Activated naive CD8-positive, alpha-beta T cell treated with anti-CD3 and anti-CD28 coated beads, Interleukin-2, amount 10 ng/mL, durations not matched to agents 7 days and 5 days (primary cell): Measurements from ENCODE around the gene FBXW10. TPM values are rescaled to one million over a fixed set of nuclear protein-coding genes. Genes with fewer than 3 reads are reported as not detected.
"Not testable (repeated sequence)": the region's sequence is repeated elsewhere in the genome, so short reads cannot be mapped to it uniquely, and the experiment has no call there.

Source experiments
- ATAC-seq: fragments of 150-1000 bp; cut with Tn5 transposase; one replicate; pipeline ENCODE4 v1.10.0; 2021; ENCODE audit warnings: low read depth, moderate library complexity
- POLR2A ChIA-PET: fragments of 350-600 bp; sonication (Branson Sonifier 250); formaldehyde crosslinking; loops from one replicate; lab custom pipeline; 2021; ENCODE audit warnings: antibody characterized with exemption; lab: Charles Lee
- DNase-seq: peaks from one replicate; pipeline ENCODE4 v3.0.0; 2021
- H3K27ac Mint-ChIP-seq: one replicate; pipeline ENCODE4 v1.8.0; 2022; ENCODE audit warnings: mild to moderate bottlenecking, mixed read lengths
- H3K27me3 Mint-ChIP-seq: one replicate; pipeline ENCODE4 v1.8.0; 2022; ENCODE audit warnings: mild to moderate bottlenecking, moderate library complexity, mixed read lengths
- H3K36me3 Mint-ChIP-seq: one replicate; pipeline ENCODE4 v1.8.0; 2021; ENCODE audit warnings: mild to moderate bottlenecking, mixed read lengths
- H3K4me1 Mint-ChIP-seq: one replicate; pipeline ENCODE4 v1.8.0; 2021; ENCODE audit warnings: mixed read lengths
- H3K4me3 Mint-ChIP-seq: one replicate; pipeline ENCODE4 v1.8.0; 2022; ENCODE audit warnings: mild to moderate bottlenecking, moderate library complexity, mixed read lengths
- H3K9me3 Mint-ChIP-seq: one replicate; pipeline ENCODE4 v1.8.0; 2021; ENCODE audit warnings: mixed read lengths
- total RNA-seq, 2 experiments: library from RNA; stranded (reverse); gene quantifications; one replicate each; pipeline ENCODE4 v1.2.3, GENCODE V29; 2021

Gene FBXW10
- total RNA-seq, 2 experiments from 2014 or later: not detected

- H3K9me3 Mint-ChIP-seq, H3K4me1 Mint-ChIP-seq, H3K36me3 Mint-ChIP-seq, POLR2A ChIA-PET, ATAC-seq, H3K4me3 Mint-ChIP-seq, H3K27me3 Mint-ChIP-seq, DNase-seq, H3K27ac Mint-ChIP-seq: not testable (repeated sequence)
These were observed 27.2 kb downstream of the FBXW10 start for GRCh38 chr17:18771066-18771465.

DNA sequence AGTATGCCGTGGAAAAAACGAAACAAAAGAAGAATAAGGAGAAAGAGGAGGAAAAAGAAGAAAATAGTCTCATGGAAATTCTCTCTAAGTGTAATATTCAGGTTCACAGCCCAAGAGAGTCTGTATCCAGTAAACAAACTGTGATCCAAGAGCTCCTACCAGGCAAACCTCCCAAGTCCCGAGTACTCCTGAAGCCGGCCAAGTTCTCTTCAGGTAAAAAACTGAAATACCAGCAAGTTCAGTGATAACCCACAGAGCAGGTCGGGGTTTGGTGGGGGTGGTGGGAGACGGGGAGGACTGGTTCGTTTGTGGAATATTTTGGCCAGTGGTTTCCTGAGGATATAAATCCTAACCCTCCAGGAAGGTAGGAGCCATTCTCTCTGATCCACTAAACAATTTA lies 28.6 kb downstream of the FBXW10 start:
- no peak overlapping the region for H3K4me3 Mint-ChIP-seq
- no peaks in the 10 kb centered on the region for H3K36me3 Mint-ChIP-seq
- H3K4me1 Mint-ChIP-seq: no peaks in the 10 kb centered on the region

DNA sequence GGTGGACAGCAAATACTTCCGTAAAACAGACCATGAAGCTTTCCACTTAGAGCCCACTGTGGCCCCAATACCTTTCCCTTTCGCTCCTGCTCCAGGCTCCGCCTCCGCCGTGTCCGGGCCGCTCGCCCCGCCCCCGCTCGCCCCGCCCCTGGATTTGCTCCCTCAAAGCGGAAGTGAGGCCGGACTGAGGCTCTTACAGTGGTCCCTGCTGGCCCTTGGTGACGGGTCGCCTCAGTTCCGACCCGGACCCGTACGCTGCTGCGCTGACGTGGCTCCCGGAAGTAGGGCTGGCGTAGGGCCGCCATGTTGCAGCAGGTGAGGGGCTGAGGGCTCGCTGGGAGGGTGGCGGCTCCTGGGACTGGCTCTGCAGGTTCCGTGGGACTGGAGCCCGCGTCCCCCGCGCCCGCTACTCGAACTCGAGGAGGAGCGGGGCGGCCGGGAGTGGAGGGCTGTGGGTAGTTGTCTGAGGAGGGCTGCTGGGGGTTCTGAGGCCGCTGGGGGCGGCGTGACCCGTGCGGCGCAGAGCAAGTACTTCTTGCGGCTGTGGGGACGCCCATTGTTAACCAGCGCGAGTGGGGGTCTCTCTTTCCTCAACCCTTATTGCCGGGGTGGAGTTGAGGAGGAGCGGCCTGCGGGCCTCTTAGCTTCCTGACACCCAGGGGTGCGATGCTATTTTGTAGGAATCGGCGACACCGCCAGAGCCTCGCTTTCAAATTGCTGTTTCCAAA lies 37.3 kb downstream of the FBXW10 start, which contains the start of gene TVP23B:
Gene TVP23B (plus strand): TSS at position 193 of the 728 bp plus-strand sequence. CDS start 111 bp downstream, at position 304.
- H3K9me3 Mint-ChIP-seq, POLR2A ChIA-PET, H3K36me3 Mint-ChIP-seq, H3K27me3 Mint-ChIP-seq: not testable (repeated sequence)
- Mint-ChIP-seq H3K4me1 (peaks cover 11% of the 10 kb centered on the region), H3K4me3 (peak within 1 kb of the TSS; percentile 92), H3K27ac (peak within 1 kb of the TSS; percentile 95)
- ATAC-seq: peak; percentile 99
- peak; percentile 91 for DNase-seq

More for the DNA sequence above, 28.6 kb downstream of the FBXW10 start:
- POLR2A ChIA-PET: interaction anchor here (0.7 kb wide), 1 partner anchor 484 kb away, joined by 6 read pairs; no protein-coding TSS in a partner anchor
- Mint-ChIP-seq H3K27ac (no peak overlapping the region), H3K9me3 (no peaks in the 10 kb centered on the region), H3K27me3 (peaks cover 2% of the 10 kb centered on the region)
- ATAC-seq (no peak), DNase-seq (no peak)

GRCh38 chr17:18781805-18782204 lies 38.0 kb downstream of the FBXW10 start:
- ATAC-seq, H3K36me3 Mint-ChIP-seq, H3K9me3 Mint-ChIP-seq, DNase-seq, H3K27me3 Mint-ChIP-seq, POLR2A ChIA-PET: not testable (repeated sequence)
- peak overlapping the region; percentile 83 for H3K27ac Mint-ChIP-seq
- H3K4me3 Mint-ChIP-seq: peak overlapping the region; percentile 75
- H3K4me1 Mint-ChIP-seq: peaks cover 11% of the 10 kb centered on the region

- H3K27ac Mint-ChIP-seq, H3K36me3 Mint-ChIP-seq, DNase-seq, ATAC-seq, H3K4me3 Mint-ChIP-seq, H3K27me3 Mint-ChIP-seq, POLR2A ChIA-PET, H3K9me3 Mint-ChIP-seq: not testable (repeated sequence)
- H3K4me1 Mint-ChIP-seq: peaks cover 18% of the 10 kb centered on the region
These were observed 42.1 kb downstream of the FBXW10 start for GRCh38 chr17:18785933-18786332.

DNA sequence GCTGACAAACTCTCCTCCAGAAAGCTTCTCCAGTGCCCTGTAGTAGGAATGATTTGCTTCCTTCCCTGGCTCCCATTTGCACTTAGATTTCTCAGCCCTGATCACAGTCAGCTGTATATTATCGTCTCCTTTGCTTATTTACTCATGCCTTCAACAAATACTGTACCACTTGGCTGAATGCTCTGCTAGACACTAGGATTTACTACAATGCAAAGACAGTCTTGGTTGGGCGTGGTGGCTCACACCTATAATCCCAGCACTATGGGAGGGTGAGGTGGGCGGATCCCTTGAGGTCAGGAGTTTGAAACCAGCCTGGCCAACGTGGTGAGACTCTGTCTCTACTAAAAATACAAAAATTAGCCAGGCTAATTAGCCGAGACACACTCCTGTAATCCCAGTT lies 43.0 kb downstream of the FBXW10 start:
- H3K36me3 Mint-ChIP-seq, ATAC-seq, DNase-seq, H3K27me3 Mint-ChIP-seq, POLR2A ChIA-PET, H3K4me3 Mint-ChIP-seq, H3K9me3 Mint-ChIP-seq, H3K27ac Mint-ChIP-seq: not testable (repeated sequence)
- peaks cover 18% of the 10 kb centered on the region for H3K4me1 Mint-ChIP-seq

DNA sequence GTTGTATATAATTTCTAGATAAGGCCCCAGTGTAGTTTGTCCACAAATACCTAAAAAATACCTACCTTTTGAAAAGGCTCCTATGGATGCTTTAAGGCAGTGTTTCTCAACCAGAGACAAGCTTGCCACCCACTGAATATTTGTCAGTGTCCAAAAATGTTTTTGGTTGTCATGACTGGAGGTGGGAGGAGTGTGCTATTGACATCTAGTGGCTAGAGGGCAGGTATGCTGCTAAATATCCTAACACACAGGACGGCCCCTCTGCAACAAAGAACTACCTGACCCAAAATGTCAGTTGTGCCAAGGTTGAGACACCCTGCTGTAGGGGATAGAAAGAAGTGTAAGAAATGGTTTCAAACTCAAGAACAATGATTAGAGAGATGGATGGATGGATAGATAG lies 47.5 kb downstream of the FBXW10 start:
- H3K27ac Mint-ChIP-seq, DNase-seq, POLR2A ChIA-PET, H3K27me3 Mint-ChIP-seq, H3K36me3 Mint-ChIP-seq, H3K9me3 Mint-ChIP-seq, H3K4me3 Mint-ChIP-seq: not testable (repeated sequence)
- H3K4me1 Mint-ChIP-seq: peaks cover 12% of the 10 kb centered on the region
- peak; percentile 54 for ATAC-seq

DNA sequence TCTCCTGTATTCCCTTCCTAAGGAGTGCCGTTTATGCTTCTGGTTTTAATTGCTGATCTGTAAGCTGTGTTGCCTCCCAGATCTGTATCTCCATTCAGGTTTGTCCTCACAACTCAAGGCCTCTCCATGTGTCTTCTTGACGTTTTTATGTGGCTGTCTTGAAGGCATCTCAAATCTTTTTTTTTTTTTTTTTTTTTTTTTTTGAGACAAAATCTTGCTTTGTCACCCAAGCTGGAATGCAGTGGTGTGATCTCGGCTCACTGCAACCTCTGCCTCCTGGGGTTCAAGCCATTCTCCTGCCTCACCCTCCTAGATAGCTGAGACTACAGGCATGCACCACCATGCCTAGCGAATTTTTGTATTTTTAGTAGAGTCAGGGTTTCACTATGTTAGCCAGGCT lies 51.0 kb downstream of the FBXW10 start:
- H3K4me1 Mint-ChIP-seq, H3K27me3 Mint-ChIP-seq, H3K4me3 Mint-ChIP-seq, POLR2A ChIA-PET, H3K9me3 Mint-ChIP-seq, DNase-seq, ATAC-seq, H3K27ac Mint-ChIP-seq: not testable (repeated sequence)
- peaks cover 16% of the 10 kb centered on the region for H3K36me3 Mint-ChIP-seq

DNA sequence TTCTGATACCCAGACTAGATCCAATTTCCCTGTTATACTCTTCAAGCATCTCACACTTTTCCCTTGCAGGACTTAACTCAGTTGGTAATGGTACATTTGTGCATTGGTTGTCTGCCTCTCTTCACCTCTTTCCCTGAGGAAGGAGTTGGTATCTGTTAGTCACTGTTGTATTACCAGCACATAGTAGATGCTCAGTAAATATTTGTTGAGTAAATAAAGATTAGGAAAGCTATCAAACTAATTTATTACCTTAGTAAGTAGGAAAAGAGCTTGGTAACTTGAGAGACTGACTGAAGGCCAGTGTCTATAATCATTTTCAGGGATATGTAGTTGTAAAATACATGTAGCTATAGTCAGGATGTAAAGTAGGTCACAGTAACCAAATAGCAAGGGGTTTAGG lies 53.0 kb downstream of the FBXW10 start:
- H3K9me3 Mint-ChIP-seq, POLR2A ChIA-PET, H3K27ac Mint-ChIP-seq, H3K4me1 Mint-ChIP-seq, ATAC-seq, H3K4me3 Mint-ChIP-seq, H3K27me3 Mint-ChIP-seq, DNase-seq: not testable (repeated sequence)
- H3K36me3 Mint-ChIP-seq: peaks cover 16% of the 10 kb centered on the region

- POLR2A ChIA-PET: not testable (repeated sequence)
These were observed 59.8 kb downstream of the FBXW10 start for GRCh38 chr17:18803458-18804245.

DNA sequence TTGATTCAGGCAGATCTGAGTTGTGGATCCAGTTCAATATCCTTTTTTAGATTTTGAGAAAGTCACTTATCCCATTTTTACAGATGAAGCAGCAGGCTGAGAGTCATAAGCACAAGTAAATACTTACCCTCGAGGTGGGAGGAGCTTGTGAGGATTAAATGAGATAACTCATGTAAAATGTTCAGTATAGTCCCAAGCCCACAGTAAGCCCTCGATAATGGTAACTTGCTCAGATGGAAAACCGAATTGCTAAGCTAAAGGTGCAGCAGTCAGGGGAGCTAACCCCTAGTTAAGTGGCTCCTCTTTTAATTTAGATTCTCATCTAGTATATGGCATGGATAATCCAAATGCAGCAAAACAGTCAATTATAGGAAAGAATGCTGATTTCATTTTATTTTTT lies 72.1 kb downstream of the FBXW10 start:
- H3K4me1 Mint-ChIP-seq, ATAC-seq: not testable (repeated sequence)

More at GRCh38 chr17:18803458-18804245, 59.8 kb downstream of the FBXW10 start:
- not testable (repeated sequence) for H3K27ac Mint-ChIP-seq, H3K4me3 Mint-ChIP-seq, H3K27me3 Mint-ChIP-seq, DNase-seq, ATAC-seq, H3K9me3 Mint-ChIP-seq, H3K4me1 Mint-ChIP-seq
- peaks cover 13% of the 10 kb centered on the region for H3K36me3 Mint-ChIP-seq

DNA sequence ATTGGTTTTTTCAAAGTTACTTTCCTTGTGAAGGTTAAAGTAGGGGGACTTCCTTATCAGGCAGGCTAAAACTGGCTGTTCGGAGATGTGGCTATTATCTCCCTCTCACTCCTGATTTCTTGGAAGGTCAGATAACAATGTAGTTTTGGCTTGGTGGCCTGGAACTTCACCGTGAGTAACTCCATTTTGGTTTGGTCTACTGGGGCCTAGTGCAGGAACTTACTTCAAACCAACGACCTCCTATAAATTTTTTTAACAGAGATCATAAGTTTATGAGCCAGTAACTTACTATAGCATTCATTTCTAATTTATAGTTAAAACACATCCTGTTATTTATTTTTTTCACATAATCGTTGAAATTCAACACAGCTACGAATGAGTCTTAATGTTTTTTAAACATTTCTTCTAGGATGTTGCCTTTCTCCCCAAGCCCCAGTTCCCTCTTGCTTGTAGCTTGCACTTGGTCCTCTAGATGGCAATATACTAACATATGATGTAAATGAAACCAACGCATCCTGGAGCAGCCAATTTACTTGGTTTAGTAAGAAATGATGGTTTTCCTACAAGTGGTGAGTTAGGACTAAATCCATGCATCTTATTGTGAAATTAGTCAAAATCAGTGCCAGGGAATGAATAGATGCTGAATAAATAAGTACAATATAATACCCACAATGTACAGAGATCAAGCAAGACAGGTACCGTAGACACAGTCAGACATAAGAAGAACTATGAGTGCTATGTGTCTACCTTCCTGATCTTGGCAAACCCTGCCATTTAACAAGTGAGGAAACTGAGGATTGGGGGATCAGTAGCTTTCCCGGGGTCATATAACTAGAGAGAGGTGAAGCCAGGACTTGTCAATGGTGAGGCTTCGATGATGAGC lies 72.9 kb downstream of the FBXW10 start:
- ATAC-seq: peak; percentile 73
- H3K27me3 Mint-ChIP-seq, H3K4me3 Mint-ChIP-seq, DNase-seq, H3K4me1 Mint-ChIP-seq, H3K27ac Mint-ChIP-seq, POLR2A ChIA-PET, H3K9me3 Mint-ChIP-seq, H3K36me3 Mint-ChIP-seq: not testable (repeated sequence)

More for the DNA sequence above, 72.1 kb downstream of the FBXW10 start:
- H3K4me3 Mint-ChIP-seq, H3K27ac Mint-ChIP-seq, POLR2A ChIA-PET, H3K27me3 Mint-ChIP-seq, H3K36me3 Mint-ChIP-seq, DNase-seq, H3K9me3 Mint-ChIP-seq: not testable (repeated sequence)

DNA sequence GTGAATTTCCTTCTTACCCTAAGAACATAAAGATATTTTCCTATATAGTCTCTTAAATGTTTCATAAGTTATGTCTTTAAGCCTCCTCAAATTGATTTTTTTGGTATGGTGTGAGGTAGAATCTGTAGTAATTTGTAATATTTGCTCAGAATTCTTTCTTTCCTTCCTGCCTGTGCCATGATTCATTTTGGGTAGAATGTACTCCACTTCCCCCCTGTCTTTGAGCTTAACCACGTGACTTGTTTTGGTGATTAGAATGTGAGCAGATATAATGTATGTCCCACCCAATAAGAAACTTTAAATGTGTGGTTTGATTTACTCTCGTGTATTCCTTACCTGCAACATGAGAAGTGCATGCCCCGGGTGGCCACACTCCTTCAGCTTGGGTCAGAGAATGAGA lies 77.6 kb downstream of the FBXW10 start:
- Mint-ChIP-seq H3K27me3 (peaks cover 16% of the 10 kb centered on the region), H3K4me1 (peaks cover 10% of the 10 kb centered on the region)
- H3K27ac Mint-ChIP-seq, H3K36me3 Mint-ChIP-seq, POLR2A ChIA-PET, DNase-seq, ATAC-seq, H3K4me3 Mint-ChIP-seq, H3K9me3 Mint-ChIP-seq: not testable (repeated sequence)
